ENCODE data around the gene IPO9. TPM values are rescaled to one million over a fixed set of nuclear protein-coding genes. Genes with fewer than 3 reads are reported as not detected.
"Not testable (repeated sequence)": the region's sequence is repeated elsewhere in the genome, so short reads cannot be mapped to it uniquely, and the experiment has no call there.

Gene IPO9
- total RNA-seq, 6 experiments from 2014 or later: 10.3 to 21.7 (median 19.1) TPM

DNA sequence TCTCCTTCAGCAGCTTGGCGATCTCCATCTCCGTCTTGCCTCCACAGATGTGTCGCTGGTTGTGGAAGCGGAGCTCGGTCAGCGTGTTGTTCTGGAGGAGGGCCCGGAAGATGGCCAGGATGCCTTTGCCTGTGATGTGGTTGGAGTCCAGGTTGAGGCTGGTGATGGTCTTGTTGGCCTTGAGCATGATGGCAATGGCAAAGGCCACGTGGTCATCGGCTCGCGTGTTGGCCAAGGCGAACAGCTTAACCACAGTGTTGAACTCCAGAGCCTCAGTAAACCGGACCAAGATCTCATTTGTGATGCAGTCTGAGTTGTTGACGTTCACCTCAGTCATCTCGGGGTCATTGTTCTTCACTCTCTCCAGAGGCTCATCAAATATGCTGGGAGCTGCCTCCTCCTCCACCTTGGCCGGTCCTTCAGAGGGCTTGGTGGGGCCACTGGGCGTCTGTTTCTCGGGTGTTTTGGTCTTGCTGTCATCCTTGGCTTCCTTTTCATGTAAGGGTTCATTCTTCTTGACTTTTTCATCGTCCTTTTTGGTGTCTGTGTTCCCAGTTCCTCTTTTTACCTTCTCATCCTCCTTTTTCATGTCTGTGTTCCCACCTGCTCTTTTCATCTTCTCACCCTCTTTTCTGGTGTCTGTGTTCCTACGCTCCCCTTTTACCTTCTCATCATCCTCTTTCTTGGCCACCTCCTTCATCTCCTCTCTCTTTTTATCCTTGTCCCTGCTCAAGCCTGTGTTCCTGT is 70.9 kb downstream of the IPO9 start:
- 64% methylated on average over 5 of the region's 20 CpGs for WGBS (ENCODE audit: insufficient coverage, low coverage, low lambda C conversion rate, missing lambda C conversion rate)
- H3K36me3 ChIP-seq: no peaks in the 10 kb centered on the region
- no peaks in the 10 kb centered on the region for H3K27me3 ChIP-seq
- ATAC-seq: no peak
- DNase-seq: no peak
- peaks cover 0 to 11% (median 0%) of the 10 kb centered on the region in 4 donors for H3K4me1 ChIP-seq
- no peak overlapping the region for H3K27ac ChIP-seq
- intact Hi-C loops (cut with DNase I): loop anchor here (5.0 to 10.0 kb wide), 4 partner anchors 72 to 245 kb away; partner anchors contain the start of genes ARL8A (in 1 of the 2) and GPR37L1 (in 1 of the 2)
- H3K4me3 ChIP-seq: no peak overlapping the region
- TF ChIP-seq POLR2A (IDR thresholded peaks at IDR 0.05): no peak
- no peak for TF ChIP-seq CTCF (IDR thresholded peaks at IDR 0.05)
- H3K9me3 ChIP-seq: no peaks in the 10 kb centered on the region

DNA sequence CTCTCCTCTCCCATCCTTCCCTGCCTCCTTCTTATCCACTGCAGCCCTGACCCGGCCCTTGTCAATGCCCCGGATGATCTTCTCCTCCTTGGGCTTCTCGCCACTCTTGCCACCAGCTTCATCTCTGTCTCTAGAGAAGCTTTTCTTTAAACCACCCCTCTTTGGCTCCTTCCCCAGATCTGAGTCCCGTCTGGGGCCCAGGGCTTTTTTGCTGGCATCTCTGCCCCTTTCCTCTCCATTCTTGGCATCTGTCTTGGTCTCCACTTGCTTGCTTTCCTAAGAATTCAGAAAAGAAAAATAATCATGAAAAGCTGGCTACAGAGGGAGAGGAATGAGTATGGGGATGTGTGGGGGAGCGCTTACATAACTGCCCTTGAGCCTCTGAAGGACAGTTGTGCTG is 71.5 kb downstream of the IPO9 start:
- Histone ChIP-seq H3K27ac (no peak overlapping the region), H3K27me3 (no peaks in the 10 kb centered on the region), H3K9me3 (no peaks in the 10 kb centered on the region), H3K4me3 (no peak overlapping the region), H3K36me3 (no peaks in the 10 kb centered on the region), H3K4me1 (peaks cover 0 to 15% (median 0%) of the 10 kb centered on the region in 4 donors)
- intact Hi-C loops (cut with DNase I): loop anchor here in 1 of 2 donors (10.0 kb wide), 1 partner anchor 224 kb away; the partner anchor contains the start of gene GPR37L1
- ATAC-seq: no peak
- no peak for TF ChIP-seq POLR2A (IDR thresholded peaks at IDR 0.05)
- no peak for TF ChIP-seq CTCF (IDR thresholded peaks at IDR 0.05)
- DNase-seq: no peak
- WGBS (ENCODE audit: insufficient coverage, low coverage, low lambda C conversion rate, missing lambda C conversion rate): 81% methylated on average over 5 of the region's 5 CpGs

DNA sequence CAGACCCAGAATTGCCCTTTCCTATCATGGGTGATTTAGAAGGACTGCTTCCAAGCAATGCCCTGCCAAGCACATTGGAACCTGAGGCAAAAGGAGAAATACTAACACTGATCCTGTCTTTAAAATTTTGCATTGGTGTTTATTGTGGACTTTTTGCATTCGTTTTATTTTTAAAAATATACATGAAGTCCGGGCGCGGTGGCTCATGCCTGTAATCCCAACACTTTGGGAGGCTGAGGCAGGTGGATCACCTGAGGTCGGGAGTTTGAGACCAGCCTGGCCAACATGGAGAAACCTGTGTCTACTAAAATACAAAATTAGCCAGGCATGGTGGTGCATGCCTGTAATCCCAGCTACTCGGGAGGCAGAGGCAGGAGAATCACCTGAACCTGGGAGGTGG is 72.1 kb downstream of the IPO9 start:
- not testable (repeated sequence) for H3K9me3 ChIP-seq, H3K27ac ChIP-seq, ATAC-seq, DNase-seq, H3K36me3 ChIP-seq, H3K4me3 ChIP-seq, H3K27me3 ChIP-seq
- intact Hi-C loops (cut with DNase I): loop anchor here in 1 of 2 donors (10.0 kb wide), 1 partner anchor 224 kb away; the partner anchor contains the start of gene GPR37L1
- 95% methylated on average over 6 of the region's 6 CpGs for WGBS (ENCODE audit: insufficient coverage, low coverage, low lambda C conversion rate, missing lambda C conversion rate)
- peaks cover 0 to 21% (median 0%) of the 10 kb centered on the region in 4 donors for H3K4me1 ChIP-seq

DNA sequence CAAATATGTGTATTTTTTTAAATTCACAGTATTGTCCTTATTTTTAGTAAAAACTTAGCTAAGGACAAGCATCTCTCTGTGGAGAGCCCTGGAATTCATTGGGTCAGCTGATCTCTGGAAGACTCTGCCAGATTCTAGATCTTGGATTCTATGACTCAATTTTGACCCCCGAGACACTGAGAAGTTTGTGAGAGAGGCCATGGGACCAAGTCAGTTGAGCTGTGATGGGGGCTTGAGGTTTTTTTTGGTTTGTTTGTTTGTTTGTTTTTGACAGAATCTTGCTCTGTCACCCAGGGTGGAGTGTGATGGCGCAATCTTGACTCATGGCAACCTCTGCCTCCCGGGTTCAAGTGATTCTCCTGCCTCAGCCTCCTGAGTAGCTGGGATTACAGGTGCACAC is 73.2 kb downstream of the IPO9 start:
- intact Hi-C loops (cut with DNase I): loop anchor here in 1 of 2 donors (10.0 kb wide), 1 partner anchor 223 kb away; the partner anchor contains the start of gene GPR37L1

More for the DNA sequence above, 73.2 kb downstream of the IPO9 start:
- H3K4me1 ChIP-seq: peaks cover 0 to 24% (median 0%) of the 10 kb centered on the region in 4 donors
- no peak overlapping the region for H3K4me3 ChIP-seq
- no peak for TF ChIP-seq POLR2A (IDR thresholded peaks at IDR 0.05)
- TF ChIP-seq CTCF (IDR thresholded peaks at IDR 0.05): no peak
- DNase-seq (no peak), ATAC-seq (no peak)
- no peaks in the 10 kb centered on the region for H3K27me3 ChIP-seq
- H3K27ac ChIP-seq: no peak overlapping the region
- 77% methylated on average over 3 of the region's 3 CpGs for WGBS (ENCODE audit: insufficient coverage, low coverage, low lambda C conversion rate, missing lambda C conversion rate)
- no peaks in the 10 kb centered on the region for H3K9me3 ChIP-seq
- H3K36me3 ChIP-seq: no peaks in the 10 kb centered on the region
